ENCODE data around the gene PRKCE.

DNA sequence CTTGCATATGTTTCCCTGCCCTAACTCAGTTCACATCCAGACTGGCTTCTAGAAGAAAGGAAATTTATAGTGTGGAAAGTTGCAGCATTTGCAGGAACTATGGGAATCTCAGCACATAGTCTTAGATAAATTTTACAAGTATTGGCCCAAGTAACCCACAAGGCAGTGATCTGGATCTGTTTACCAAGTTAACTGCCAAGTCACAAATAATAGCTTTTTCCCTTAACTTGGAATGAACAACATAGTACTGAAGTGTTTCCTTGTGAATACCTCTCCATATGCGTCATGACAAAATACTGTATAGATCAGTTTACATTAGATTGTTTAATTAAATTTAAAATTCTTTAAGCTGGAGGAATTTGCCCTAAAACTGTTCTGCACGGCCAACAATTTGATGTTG is 390.0 kb downstream of the PRKCE start:
- no peak for TF ChIP-seq JUN (IDR thresholded peaks at IDR 0.05; ENCODE audit: borderline replicate concordance, insufficient read depth, insufficient read length, low read depth)
- no peak for TF ChIP-seq POLR2A (IDR thresholded peaks at IDR 0.05; ENCODE audit: low read depth, low read length)
- TF ChIP-seq, protein P1, sequence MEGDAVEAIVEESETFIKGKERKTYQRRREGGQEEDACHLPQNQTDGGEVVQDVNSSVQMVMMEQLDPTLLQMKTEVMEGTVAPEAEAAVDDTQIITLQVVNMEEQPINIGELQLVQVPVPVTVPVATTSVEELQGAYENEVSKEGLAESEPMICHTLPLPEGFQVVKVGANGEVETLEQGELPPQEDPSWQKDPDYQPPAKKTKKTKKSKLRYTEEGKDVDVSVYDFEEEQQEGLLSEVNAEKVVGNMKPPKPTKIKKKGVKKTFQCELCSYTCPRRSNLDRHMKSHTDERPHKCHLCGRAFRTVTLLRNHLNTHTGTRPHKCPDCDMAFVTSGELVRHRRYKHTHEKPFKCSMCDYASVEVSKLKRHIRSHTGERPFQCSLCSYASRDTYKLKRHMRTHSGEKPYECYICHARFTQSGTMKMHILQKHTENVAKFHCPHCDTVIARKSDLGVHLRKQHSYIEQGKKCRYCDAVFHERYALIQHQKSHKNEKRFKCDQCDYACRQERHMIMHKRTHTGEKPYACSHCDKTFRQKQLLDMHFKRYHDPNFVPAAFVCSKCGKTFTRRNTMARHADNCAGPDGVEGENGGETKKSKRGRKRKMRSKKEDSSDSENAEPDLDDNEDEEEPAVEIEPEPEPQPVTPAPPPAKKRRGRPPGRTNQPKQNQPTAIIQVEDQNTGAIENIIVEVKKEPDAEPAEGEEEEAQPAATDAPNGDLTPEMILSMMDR (IDR thresholded peaks at IDR 0.05; ENCODE audit: extremely low read depth in 1 of 2, insufficient read depth in 1 of 2, low read depth in 1 of 2, low read length in 2 of 2): no peak
- no peak for TF ChIP-seq FOS (IDR thresholded peaks at IDR 0.05; ENCODE audit: borderline replicate concordance, insufficient read depth, low read length)
